AG10803 (cell line): ENCODE data around the gene LGMN.
"Not testable (repeated sequence)": the region's sequence is repeated elsewhere in the genome, so short reads cannot be mapped to it uniquely, and the experiment has no call there.

Experiments
- DNase-seq: peaks from one replicate; pipeline ENCODE4 v3.0.0; 2010; ENCODE audit warnings: low read depth
- H3K4me3 ChIP-seq: 2 replicates; pipeline ENCODE4 v1.5.1; 2011; ENCODE audit warnings: mild to moderate bottlenecking, low read length, control low read depth
- TF ChIP-seq, protein P1 (sequence below): conservative IDR thresholded peaks from 2 replicates; pipeline ENCODE4 v1.5.1; 2011; ENCODE audit warnings: mild to moderate bottlenecking, low read length, control low read depth, inconsistent platforms

The LGMN gene

DNA sequence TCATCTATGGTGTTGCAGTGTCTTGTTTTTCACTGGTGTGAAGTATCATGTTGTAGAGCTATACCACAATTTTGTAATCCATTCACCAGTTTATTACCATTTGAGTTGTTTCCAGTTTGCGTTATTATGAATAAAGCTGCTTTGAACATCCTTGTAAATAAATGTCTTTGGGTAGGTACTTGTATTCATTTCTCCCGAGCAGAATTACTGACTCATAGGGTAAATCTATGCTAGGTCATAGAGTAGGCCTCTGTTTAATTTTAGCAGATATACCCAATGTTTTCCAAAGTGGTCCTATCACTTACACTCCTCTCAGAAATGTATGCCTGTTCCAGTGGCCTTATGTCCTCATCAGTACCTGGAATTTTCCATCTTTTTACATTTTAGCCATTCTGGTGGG is 39.1 kb upstream of the LGMN start:
- TF ChIP-seq, protein P1, sequence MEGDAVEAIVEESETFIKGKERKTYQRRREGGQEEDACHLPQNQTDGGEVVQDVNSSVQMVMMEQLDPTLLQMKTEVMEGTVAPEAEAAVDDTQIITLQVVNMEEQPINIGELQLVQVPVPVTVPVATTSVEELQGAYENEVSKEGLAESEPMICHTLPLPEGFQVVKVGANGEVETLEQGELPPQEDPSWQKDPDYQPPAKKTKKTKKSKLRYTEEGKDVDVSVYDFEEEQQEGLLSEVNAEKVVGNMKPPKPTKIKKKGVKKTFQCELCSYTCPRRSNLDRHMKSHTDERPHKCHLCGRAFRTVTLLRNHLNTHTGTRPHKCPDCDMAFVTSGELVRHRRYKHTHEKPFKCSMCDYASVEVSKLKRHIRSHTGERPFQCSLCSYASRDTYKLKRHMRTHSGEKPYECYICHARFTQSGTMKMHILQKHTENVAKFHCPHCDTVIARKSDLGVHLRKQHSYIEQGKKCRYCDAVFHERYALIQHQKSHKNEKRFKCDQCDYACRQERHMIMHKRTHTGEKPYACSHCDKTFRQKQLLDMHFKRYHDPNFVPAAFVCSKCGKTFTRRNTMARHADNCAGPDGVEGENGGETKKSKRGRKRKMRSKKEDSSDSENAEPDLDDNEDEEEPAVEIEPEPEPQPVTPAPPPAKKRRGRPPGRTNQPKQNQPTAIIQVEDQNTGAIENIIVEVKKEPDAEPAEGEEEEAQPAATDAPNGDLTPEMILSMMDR: no peak
- no peak for DNase-seq
- H3K4me3 ChIP-seq: no peak overlapping the region

DNA sequence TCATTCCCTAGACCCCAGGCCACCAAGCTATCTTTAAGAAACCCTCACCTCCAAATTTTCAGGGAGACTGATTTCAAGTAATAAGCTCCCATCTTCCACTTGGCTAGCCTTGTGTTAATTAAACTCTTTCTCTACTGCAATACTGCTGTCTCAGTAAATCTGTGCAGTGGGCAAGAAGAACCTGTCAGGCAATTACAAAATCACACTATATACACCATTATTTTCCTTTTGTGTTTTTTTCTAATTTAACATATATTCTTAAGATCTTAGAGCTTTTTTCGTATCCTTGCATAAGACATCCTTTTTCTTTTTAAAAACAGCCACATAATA is 38.0 kb upstream of the LGMN start:
- no peak for DNase-seq
- TF ChIP-seq, protein P1: no peak
- no peak overlapping the region for H3K4me3 ChIP-seq

DNA sequence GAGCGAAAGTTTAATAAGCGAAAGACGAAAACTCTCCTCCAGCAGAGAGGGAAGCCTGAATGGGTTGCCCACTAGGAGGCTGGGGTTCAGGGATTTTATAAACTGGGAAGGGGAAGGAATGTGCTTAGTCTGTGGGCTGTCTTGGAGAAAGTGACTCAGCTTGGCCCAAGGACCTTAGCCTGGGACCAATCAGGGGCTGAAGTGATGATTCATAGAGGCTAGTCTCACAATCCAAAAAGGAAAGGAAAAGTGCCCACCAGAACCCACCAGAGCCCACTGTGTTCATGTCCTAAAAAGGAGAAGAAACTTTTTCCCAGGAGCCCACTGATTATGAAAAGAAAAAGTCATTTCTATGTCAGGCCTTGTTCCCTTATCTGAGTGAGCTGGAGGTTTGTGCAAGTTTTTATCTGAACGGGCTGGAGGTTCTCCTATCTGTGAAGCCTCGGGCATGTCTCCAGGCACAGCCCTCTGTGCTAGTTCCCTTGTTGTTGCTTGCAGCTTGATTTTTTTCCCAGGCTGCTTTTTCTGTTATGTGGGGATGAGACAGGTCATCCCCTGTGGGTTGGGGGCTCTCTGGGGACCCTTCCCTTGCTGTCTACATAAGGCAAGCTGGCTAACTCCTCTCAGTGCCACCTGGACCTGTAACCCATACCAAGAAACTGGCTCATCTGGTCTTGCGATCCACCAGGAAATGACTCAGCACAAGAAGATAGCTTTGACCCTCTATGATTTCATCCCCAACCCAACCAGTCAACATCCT is 37.4 kb upstream of the LGMN start:
- DNase-seq: peak; percentile 63
- TF ChIP-seq, protein P1: peak; percentile 37
- no peak overlapping the region for H3K4me3 ChIP-seq

DNA sequence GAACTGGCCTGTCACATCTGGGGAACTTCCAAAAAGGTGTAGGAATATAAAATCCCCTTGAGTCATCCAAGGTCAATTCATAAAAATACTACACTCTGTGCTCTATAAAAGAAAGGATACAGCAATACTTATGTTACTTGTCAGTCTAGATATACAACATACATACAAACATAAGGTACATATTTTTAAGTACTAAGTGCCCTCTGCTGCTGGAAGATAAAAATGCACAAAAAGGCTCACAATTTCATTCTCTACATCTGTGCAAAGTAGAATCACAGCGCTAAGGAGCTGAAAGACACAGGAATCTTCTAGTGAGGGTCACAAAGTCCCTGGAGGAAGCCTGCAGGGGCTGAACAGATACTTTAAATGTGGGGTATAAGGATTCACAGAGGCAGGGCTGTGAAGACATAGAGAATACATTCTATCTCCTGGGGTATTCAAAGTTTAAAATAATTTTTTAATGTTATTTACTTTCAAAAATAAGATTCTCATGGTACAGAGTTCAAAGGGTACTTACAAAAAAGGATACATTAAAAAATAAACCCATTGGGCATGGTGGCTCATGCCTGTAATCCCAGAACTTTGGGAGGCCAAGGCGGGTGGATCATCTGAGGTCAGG is 35.5 kb upstream of the LGMN start:
- DNase-seq: peak; percentile 68
- TF ChIP-seq, protein P1: peak; percentile 75
- H3K4me3 ChIP-seq: no peak overlapping the region

DNA sequence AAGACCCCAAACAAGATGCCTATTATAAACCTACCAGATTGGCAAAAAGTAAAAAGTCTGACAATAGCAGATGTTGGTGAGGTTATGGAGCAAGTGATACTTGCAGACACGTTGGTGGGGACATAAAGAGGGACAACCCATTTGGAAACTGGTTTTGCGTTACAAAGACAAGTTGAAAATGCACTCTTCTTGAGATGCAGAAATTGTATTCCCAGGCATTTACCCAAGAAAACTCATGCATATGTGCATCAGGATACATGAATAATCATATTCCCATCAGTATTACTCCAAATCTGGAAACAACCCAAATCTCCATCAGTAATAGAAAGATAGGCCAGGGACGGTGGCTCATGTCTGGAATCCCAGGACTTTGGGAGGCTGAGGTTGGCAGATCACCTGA is 32.9 kb upstream of the LGMN start:
- DNase-seq: no peak
- TF ChIP-seq, protein P1: no peak
- H3K4me3 ChIP-seq: no peak overlapping the region

DNA sequence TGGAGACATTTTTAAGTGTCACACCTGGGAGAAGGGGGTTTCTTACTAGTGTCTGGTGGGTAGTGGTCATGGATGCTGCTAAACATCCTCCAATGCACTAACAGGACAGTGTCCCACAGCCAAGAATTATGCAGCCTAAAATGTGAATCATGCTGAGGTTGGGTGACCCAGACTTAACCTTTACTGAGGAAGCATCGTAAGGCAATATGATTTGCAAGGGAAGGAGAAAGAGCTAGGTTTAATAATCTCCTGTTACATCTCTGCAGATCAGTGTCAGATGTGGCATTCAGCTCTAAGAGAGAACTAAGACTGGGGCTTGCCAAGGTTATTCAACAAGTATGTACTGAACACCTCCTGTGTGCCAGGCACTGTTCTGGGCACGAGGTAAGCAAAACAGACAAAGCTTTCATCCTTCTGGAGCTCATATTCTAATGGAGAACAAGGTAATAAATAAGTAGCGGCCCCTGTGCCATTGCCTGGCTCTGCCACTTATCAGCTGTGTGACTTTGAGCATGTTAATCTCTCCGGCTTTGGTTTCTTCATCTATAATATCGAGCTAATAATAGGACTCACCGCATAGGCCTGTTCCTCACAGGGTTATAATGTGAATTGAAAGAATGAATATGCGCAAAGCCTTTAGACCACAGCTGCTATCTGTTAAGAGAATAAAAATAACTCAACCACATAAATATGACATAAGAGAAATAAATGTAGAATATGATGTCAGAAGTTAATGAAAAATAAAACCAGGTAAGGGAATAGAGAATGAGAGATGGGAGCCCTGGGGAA is 32.2 kb upstream of the LGMN start:
- DNase-seq: peak; percentile 74
- TF ChIP-seq, protein P1: no peak
- H3K4me3 ChIP-seq: no peak overlapping the region

DNA sequence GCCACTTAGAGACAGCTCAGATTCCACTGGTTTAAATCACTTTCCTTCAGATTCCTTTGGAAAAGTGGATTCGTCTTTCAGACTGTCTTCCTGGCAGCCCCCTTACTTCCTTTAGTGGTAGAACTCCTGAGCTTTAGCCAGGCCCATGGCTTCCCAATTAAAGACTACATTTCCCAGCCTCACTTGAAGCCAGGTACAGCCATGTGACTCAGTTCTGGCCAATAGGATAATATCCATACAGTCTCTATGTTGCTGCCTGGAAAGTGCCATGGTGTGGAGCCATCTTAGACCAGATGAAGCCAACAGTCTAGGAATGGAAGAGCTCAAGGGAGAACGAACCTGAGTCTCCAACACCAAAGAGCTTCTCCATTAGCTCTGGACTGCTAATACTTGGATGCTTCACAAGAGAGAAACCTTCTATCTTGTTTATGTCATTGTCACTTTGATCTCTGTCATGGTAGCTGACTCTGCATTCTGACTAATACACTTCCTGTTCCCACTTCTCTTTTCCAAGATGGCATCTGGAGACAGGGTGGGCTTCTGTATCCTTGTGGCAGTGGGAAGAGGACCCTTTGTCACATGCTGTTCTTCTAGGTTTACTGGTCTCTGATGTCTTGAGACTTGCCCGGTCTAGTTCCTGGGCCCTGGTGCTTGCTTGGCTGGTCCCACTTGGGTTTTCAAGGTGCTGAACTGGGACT is 30.6 kb upstream of the LGMN start:
- H3K4me3 ChIP-seq, DNase-seq: not testable (repeated sequence)

DNA sequence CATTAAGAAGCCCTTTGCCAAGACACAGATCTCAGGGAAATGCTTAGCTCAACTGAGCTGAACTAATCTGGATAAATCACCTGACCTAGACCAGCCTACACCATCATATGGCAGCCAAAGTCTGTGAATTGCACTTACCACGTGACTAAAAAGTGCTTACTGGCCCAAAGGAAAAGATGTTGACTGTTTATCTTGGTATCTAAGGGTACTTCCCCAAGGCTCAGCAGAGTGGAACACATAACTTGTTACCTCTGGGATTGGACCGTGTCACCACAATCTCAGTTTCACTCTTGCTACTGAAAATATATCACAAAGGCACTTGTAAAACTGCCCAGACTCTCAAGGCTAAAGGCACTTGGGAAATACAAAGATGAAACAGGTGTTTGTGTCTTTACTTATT is 26.9 kb upstream of the LGMN start:
- not testable (repeated sequence) for DNase-seq, H3K4me3 ChIP-seq
